Left lung (tissue), 10 donors: ENCODE data around the gene C13orf46. TPM values are rescaled to one million over a fixed set of nuclear protein-coding genes. Genes with fewer than 3 reads are reported as not detected.

ENCODE experiments used
- ATAC-seq: fragments of 200-7000 bp; cut with Tn5 transposase; one replicate; pipeline ENCODE4 v1.9.1; 2020; ENCODE audit warnings: moderate library complexity
- DNase-seq, 4 donors: peaks; one replicate each; pipeline ENCODE4 v3.0.0-alpha.2; 2013 to 2020
- H3K27ac ChIP-seq, 2 donors: fragments of 200-600 bp; sonication (generic) in 1 of 2; one replicate each; pipeline versions ENCODE4 v1.5.0 to v1.8.0; 2020 to 2021
- H3K27me3 ChIP-seq, 2 donors: fragments of 200-600 bp; sonication (generic) in 1 of 2; one replicate each; pipeline versions ENCODE4 v1.5.0 to v1.8.0; 2020 to 2021
- H3K36me3 ChIP-seq, 2 donors: fragments of 200-600 bp; sonication (generic) in 1 of 2; one replicate each; pipeline versions ENCODE4 v1.5.0 to v1.8.0; 2020 to 2021
- H3K4me1 ChIP-seq, 2 donors: fragments of 200-600 bp; one replicate each; pipeline ENCODE4 v1.8.0; 2021
- H3K4me3 ChIP-seq, 2 donors: fragments of 200-600 bp; sonication (generic) in 1 of 2; one replicate each; pipeline versions ENCODE4 v1.5.0 to v1.8.0; 2020 to 2021; ENCODE audit warnings: mild to moderate bottlenecking in 1 of 2
- H3K9me3 ChIP-seq, 2 donors: fragments of 200-600 bp; sonication (generic) in 1 of 2; one replicate each; pipeline versions ENCODE4 v1.5.0 to v1.8.0; 2020 to 2021
- intact Hi-C, 2 donors: fragments of 100-400 bp; cut with DNase I; formaldehyde crosslinking; loops; one replicate each; pipeline versions ENCODE4 v1.11.2 to v1.14.2; 2022
- polyA plus RNA-seq, 6 donors: library from polyadenylated mRNA; unstranded; fragments of 120-200 nt; gene quantifications; one replicate each; pipeline ENCODE4 v1.2.1, GENCODE V29; 2013; ENCODE audit not compliant: insufficient read length in 6 of 6
- total RNA-seq, 2 donors: library from RNA; stranded (reverse); fragmentation: NEBNext Ultra II Directional; extraction: Animal tissue kit (Norgen Biotek cat#: 25700); gene quantifications; one replicate each; pipeline ENCODE4 v1.2.1, GENCODE V29; 2021
- TF ChIP-seq, protein P1 (sequence below), 2 donors: fragments of 200-600 bp; sonication (generic) in 1 of 2; IDR thresholded peaks; one replicate each; pipeline versions ENCODE4 v1.5.0 to v1.8.0; 2021; ENCODE audit warnings: antibody characterized with exemption in 2 of 2
- donor health status: DM: no; HTN: yes; CAD: no.
- donor health status: DM: no; HTN: no; CAD: no.

Gene C13orf46
- total and polyA plus RNA-seq, 8 donors: 0.10 to 7.5 (median 0.29) TPM

DNA sequence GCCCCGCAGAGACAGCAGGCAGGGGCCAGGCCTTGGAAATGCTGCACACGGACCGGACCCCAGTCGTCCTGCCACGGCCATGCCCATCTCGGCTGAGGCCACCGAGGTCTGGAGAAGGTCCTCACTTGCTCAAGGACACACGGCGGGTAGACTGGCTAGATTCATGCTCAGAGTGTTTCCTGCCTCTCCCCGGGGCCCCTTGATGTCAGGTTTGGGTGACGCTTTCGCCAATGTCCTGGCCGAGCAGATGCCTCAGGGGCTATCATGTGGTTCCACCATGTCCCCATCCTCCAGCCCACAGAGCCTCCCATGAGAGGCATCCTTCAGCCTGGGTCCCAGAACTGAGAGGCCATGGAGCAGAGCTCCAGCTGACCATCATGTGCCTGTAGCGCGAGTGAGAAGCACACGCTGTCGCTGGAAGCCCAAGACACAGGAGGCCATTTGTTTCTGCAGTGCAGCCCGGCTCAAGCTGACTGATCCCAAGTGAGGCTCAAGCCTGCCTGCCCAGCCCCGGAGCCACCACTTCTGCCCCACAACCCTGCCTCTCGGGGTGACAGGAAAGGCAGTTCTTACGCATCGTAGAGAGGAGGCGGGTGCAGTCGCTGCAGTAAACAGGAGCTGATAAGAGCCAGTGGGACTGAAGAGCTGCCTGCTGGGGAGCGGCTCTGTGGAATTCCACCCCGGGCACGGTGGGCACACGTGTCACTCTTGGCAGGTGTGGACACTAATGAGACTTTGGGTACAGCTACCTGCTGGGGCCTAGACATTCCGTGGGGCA lies 56.1 kb downstream of the C13orf46 start:
- TF ChIP-seq, protein P1, sequence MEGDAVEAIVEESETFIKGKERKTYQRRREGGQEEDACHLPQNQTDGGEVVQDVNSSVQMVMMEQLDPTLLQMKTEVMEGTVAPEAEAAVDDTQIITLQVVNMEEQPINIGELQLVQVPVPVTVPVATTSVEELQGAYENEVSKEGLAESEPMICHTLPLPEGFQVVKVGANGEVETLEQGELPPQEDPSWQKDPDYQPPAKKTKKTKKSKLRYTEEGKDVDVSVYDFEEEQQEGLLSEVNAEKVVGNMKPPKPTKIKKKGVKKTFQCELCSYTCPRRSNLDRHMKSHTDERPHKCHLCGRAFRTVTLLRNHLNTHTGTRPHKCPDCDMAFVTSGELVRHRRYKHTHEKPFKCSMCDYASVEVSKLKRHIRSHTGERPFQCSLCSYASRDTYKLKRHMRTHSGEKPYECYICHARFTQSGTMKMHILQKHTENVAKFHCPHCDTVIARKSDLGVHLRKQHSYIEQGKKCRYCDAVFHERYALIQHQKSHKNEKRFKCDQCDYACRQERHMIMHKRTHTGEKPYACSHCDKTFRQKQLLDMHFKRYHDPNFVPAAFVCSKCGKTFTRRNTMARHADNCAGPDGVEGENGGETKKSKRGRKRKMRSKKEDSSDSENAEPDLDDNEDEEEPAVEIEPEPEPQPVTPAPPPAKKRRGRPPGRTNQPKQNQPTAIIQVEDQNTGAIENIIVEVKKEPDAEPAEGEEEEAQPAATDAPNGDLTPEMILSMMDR (IDR thresholded peaks at IDR 0.05): no peak
- DNase-seq: no peak
- Histone ChIP-seq H3K36me3 (no peaks in the 10 kb centered on the region), H3K4me1 (no peaks in the 10 kb centered on the region), H3K27ac (no peak overlapping the region), H3K9me3 (peaks cover 0 to 25% of the 10 kb centered on the region in 2 donors), H3K27me3 (peaks cover 0 to 51% of the 10 kb centered on the region in 2 donors), H3K4me3 (no peak overlapping the region)
- no peak for ATAC-seq
- intact Hi-C loops: no loop called here

GRCh38 chr13:113917096-113917495 lies 56.8 kb downstream of the C13orf46 start:
- TF ChIP-seq, protein P1 (IDR thresholded peaks at IDR 0.05): no peak
- H3K9me3 ChIP-seq: peaks cover 0 to 23% of the 10 kb centered on the region in 2 donors
- no peaks in the 10 kb centered on the region for H3K36me3 ChIP-seq
- H3K4me1 ChIP-seq: no peaks in the 10 kb centered on the region
- DNase-seq (no peak), ATAC-seq (no peak)
- no peak overlapping the region for H3K4me3 ChIP-seq
- peaks cover 0 to 51% of the 10 kb centered on the region in 2 donors for H3K27me3 ChIP-seq
- no peak overlapping the region for H3K27ac ChIP-seq
- intact Hi-C loops: no loop called here

GRCh38 chr13:113916330-113916815 lies 57.5 kb downstream of the C13orf46 start:
- H3K27ac ChIP-seq: no peak overlapping the region
- H3K36me3 ChIP-seq: no peaks in the 10 kb centered on the region
- H3K9me3 ChIP-seq: peaks cover 0 to 16% of the 10 kb centered on the region in 2 donors
- H3K27me3 ChIP-seq: peaks cover 0 to 52% of the 10 kb centered on the region in 2 donors
- TF ChIP-seq, protein P1 (IDR thresholded peaks at IDR 0.05): no peak
- DNase-seq (no peak), ATAC-seq (no peak)
- intact Hi-C loops: no loop called here
- H3K4me3 ChIP-seq: no peak overlapping the region
- no peaks in the 10 kb centered on the region for H3K4me1 ChIP-seq

DNA sequence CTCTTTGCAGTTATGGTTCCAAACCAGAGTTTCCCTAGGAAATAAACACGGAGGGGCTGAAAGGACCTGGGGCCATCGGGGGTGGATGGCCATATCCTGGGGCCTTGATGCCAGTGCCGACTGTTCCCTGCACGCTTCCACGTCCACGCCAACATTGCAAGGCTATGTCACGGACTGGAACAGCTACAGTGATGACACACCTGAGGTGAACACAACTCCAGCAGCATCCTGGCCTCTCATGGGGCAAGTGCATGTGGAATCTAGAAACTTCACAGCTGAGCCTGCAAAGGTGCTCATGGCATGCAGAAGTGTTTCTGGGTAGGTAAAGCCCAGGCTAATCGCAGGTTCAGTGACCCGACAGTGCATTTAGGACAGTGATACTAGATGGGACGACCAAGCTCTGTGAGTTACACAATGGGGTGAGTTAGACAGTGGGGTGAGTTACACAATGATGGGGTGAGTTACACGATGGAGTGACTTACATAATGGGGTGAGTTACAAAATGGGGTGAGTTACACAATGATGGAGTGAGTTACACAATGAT lies 58.0 kb downstream of the C13orf46 start:
- no peaks in the 10 kb centered on the region for H3K36me3 ChIP-seq
- TF ChIP-seq, protein P1 (IDR thresholded peaks at IDR 0.05): no peak
- H3K27ac ChIP-seq: no peak overlapping the region
- H3K4me3 ChIP-seq: no peak overlapping the region
- intact Hi-C loops: no loop called here
- DNase-seq (no peak), ATAC-seq (no peak)
- peaks cover 0 to 15% of the 10 kb centered on the region in 2 donors for H3K9me3 ChIP-seq
- peaks cover 0 to 57% of the 10 kb centered on the region in 2 donors for H3K27me3 ChIP-seq
- no peaks in the 10 kb centered on the region for H3K4me1 ChIP-seq

- no peak overlapping the region for H3K4me3 ChIP-seq
Observed at GRCh38 chr13:113915012-113915763, 58.7 kb downstream of the C13orf46 start.

More at GRCh38 chr13:113915012-113915763, 58.7 kb downstream of the C13orf46 start:
- Histone ChIP-seq H3K27ac (no peak overlapping the region), H3K9me3 (peaks cover 0 to 15% of the 10 kb centered on the region in 2 donors), H3K36me3 (no peaks in the 10 kb centered on the region), H3K27me3 (peaks cover 0 to 61% of the 10 kb centered on the region in 2 donors), H3K4me1 (no peaks in the 10 kb centered on the region)
- ATAC-seq (no peak), DNase-seq (no peak)
- intact Hi-C loops: no loop called here
- TF ChIP-seq, protein P1 (IDR thresholded peaks at IDR 0.05): no peak
